Smooth muscle cell of bladder (primary cell): ENCODE results near the gene MMADHC. TPM values are rescaled to one million over a fixed set of nuclear protein-coding genes. Genes with fewer than 3 reads are reported as not detected.

Source experiments
- total RNA-seq: library from RNA; depleted of rRNA; stranded (reverse); fragments of >200 nt; gene quantifications from 2 replicates; pipeline ENCODE4 v1.2.3, GENCODE V29; 2014

The MMADHC gene
- 170 and 201 TPM in 2 replicates for total RNA-seq

GRCh38 chr2:149587220-149587949 lies at the start of gene MMADHC:
Gene MMADHC (minus strand): TSS chr2:149587775. CDS start chr2:149587097, 678 bp downstream.

